WTC11 (cell line): ENCODE measurements around the gene CLEC2A. TPM values are rescaled to one million over a fixed set of nuclear protein-coding genes. Genes with fewer than 3 reads are reported as not detected.

Experiments used
- ATAC-seq: fragments of 200-7000 bp; cut with Tn5 transposase; 2 replicates; pipeline ENCODE4 v1.10.0; 2021; ENCODE audit warnings: mild to moderate bottlenecking, moderate library complexity
- CTCF ChIA-PET: fragments of 300-600 bp; sonication (Branson Sonifier 250); formaldehyde crosslinking; loops from one replicate; lab custom pipeline; 2021; ENCODE audit warnings: antibody characterized with exemption; lab: Charles Lee
- POLR2A ChIA-PET: fragments of 350-600 bp; sonication (Branson Sonifier 250); formaldehyde crosslinking; loops from one replicate; lab custom pipeline; 2021; ENCODE audit warnings: antibody characterized with exemption; lab: Charles Lee
- DNase-seq: peaks from one replicate; pipeline ENCODE4 v3.0.0; 2021; ENCODE audit warnings: low spot score
- H3K27ac Mint-ChIP-seq: 2 replicates; pipeline ENCODE4 v1.8.0; 2021; ENCODE audit warnings: mixed read lengths
- H3K27me3 Mint-ChIP-seq: 2 replicates; pipeline ENCODE4 v1.8.0; 2021; ENCODE audit warnings: low read depth, mild to moderate bottlenecking, moderate library complexity, mixed read lengths
- H3K36me3 Mint-ChIP-seq: 2 replicates; pipeline ENCODE4 v1.8.0; 2021; ENCODE audit warnings: mixed read lengths
- H3K4me1 Mint-ChIP-seq: 2 replicates; pipeline ENCODE4 v1.8.0; 2022; ENCODE audit warnings: mixed read lengths
- H3K4me3 Mint-ChIP-seq: 2 replicates; pipeline ENCODE4 v1.8.0; 2021; ENCODE audit warnings: mild to moderate bottlenecking, moderate library complexity, mixed read lengths
- H3K9me3 Mint-ChIP-seq: 2 replicates; pipeline ENCODE4 v1.8.0; 2021; ENCODE audit warnings: mixed read lengths
- AR ChIP-seq: fragments of 250-450 bp; sonication (Bioruptor Pico); IDR thresholded peaks from 2 replicates; pipeline ENCODE4 v1.9.0; 2021; ENCODE audit warnings: mild to moderate bottlenecking
- ERG ChIP-seq: fragments of 250-450 bp; sonication (Bioruptor Pico); IDR thresholded peaks from 2 replicates; pipeline ENCODE4 v1.8.0; 2021; ENCODE audit warnings: mild to moderate bottlenecking
- FOXK1 ChIP-seq: sonication (generic); formaldehyde crosslinking; IDR thresholded peaks from 2 replicates; pipeline ENCODE4 v1.8.0; 2022; ENCODE audit warnings: mild to moderate bottlenecking, moderate library complexity, missing genetic modification reagents
- GTF2I ChIP-seq: fragments of 250-450 bp; sonication (Bioruptor Pico); conservative IDR thresholded peaks from 2 replicates; pipeline ENCODE4 v1.4.0; 2021; ENCODE audit warnings: mild to moderate bottlenecking
- IRF1 ChIP-seq: sonication (generic); formaldehyde crosslinking; IDR thresholded peaks from 2 replicates; pipeline ENCODE4 v1.8.0; 2023; ENCODE audit warnings: missing genetic modification reagents
- KAT7 ChIP-seq: sonication (generic); formaldehyde crosslinking; IDR thresholded peaks from 2 replicates; pipeline ENCODE4 v1.8.1; 2023; ENCODE audit warnings: missing genetic modification reagents, mild to moderate bottlenecking, borderline replicate concordance
- NFATC4 ChIP-seq: fragments of 250-450 bp; sonication (Bioruptor Pico); IDR thresholded peaks from 2 replicates; pipeline ENCODE4 v1.9.0; 2021; ENCODE audit warnings: mild to moderate bottlenecking
- NR1H2 ChIP-seq: sonication (generic); formaldehyde crosslinking; IDR thresholded peaks from 2 replicates; pipeline ENCODE4 v1.9.0; 2021; ENCODE audit warnings: mild to moderate bottlenecking, moderate library complexity, missing genetic modification reagents
- NR2C2 ChIP-seq: sonication (generic); formaldehyde crosslinking; IDR thresholded peaks from 2 replicates; pipeline ENCODE4 v1.8.0; 2022; ENCODE audit warnings: mild to moderate bottlenecking, missing genetic modification reagents
- OVOL2 ChIP-seq: fragments of 250-450 bp; sonication (Bioruptor Pico); IDR thresholded peaks from 2 replicates; pipeline ENCODE4 v1.9.0; 2021; ENCODE audit warnings: mild to moderate bottlenecking, borderline replicate concordance
- RELA ChIP-seq: sonication (generic); formaldehyde crosslinking; IDR thresholded peaks from 2 replicates; pipeline ENCODE4 v1.8.1; 2022; ENCODE audit warnings: missing genetic modification reagents, mild to moderate bottlenecking, borderline replicate concordance
- SMAD3 ChIP-seq: sonication (generic); formaldehyde crosslinking; IDR thresholded peaks from 2 replicates; pipeline ENCODE4 v1.8.0; 2022; ENCODE audit warnings: missing genetic modification reagents, mild to moderate bottlenecking, borderline replicate concordance
- SMAD4 ChIP-seq: sonication (generic); formaldehyde crosslinking; IDR thresholded peaks from 2 replicates; pipeline ENCODE4 v1.8.0; 2022; ENCODE audit warnings: mild to moderate bottlenecking, missing genetic modification reagents
- SP1 ChIP-seq: sonication (generic); formaldehyde crosslinking; conservative IDR thresholded peaks from 2 replicates; pipeline ENCODE4 v1.8.1; 2022; ENCODE audit warnings: missing genetic modification reagents
- TCF7 ChIP-seq: sonication (generic); formaldehyde crosslinking; IDR thresholded peaks from 2 replicates; pipeline ENCODE4 v1.8.0; 2022; ENCODE audit warnings: mild to moderate bottlenecking, low read depth, missing genetic modification reagents, moderate library complexity
- USF1 ChIP-seq: sonication (generic); formaldehyde crosslinking; IDR thresholded peaks from 2 replicates; pipeline ENCODE4 v1.8.0; 2022; ENCODE audit warnings: mild to moderate bottlenecking, missing genetic modification reagents
- ZNF232 ChIP-seq: sonication (generic); formaldehyde crosslinking; IDR thresholded peaks from 2 replicates; pipeline ENCODE4 v1.8.0; 2022; ENCODE audit warnings: mild to moderate bottlenecking, missing genetic modification reagents
- ZNF425 ChIP-seq: fragments of 250-450 bp; sonication (Bioruptor Pico); conservative IDR thresholded peaks from 2 replicates; pipeline ENCODE4 v1.9.0; 2021; ENCODE audit warnings: mild to moderate bottlenecking
- ZNF671 ChIP-seq: fragments of 250-450 bp; sonication (Bioruptor Pico); IDR thresholded peaks from 2 replicates; pipeline ENCODE4 v1.8.0; 2021; ENCODE audit warnings: mild to moderate bottlenecking
- ZSCAN18 ChIP-seq: fragments of 250-450 bp; sonication (Bioruptor Pico); IDR thresholded peaks from 2 replicates; pipeline ENCODE4 v2.1.2; 2022; ENCODE audit warnings: mild to moderate bottlenecking, moderate library complexity
- total RNA-seq: library from RNA; stranded (reverse); gene quantifications from 3 replicates; pipeline ENCODE4 v1.2.3, GENCODE V29; 2021

Gene CLEC2A
- total RNA-seq, 1 experiment from 2014 or later: 3.5 TPM

- ATAC-seq: no peak
- POLR2A ChIA-PET: no interaction called here
- TF ChIP-seq OVOL2 (CRISPR knock-in tag) (no peak), ERG (CRISPR knock-in tag) (no peak), NR1H2 (CRISPR knock-in tag) (no peak), IRF1 (no peak), ZNF425 (CRISPR knock-in tag) (no peak), KAT7 (no peak), TCF7 (CRISPR knock-in tag) (no peak), USF1 (CRISPR knock-in tag) (no peak), GTF2I (CRISPR knock-in tag) (no peak), SMAD4 (no peak), RELA (CRISPR knock-in tag) (no peak)
- TF ChIP-seq, all 79 proteins: peak for 0
- Mint-ChIP-seq H3K9me3 (peaks cover 3% of the 10 kb centered on the region), H3K27ac (no peak overlapping the region), H3K36me3 (no peaks in the 10 kb centered on the region), H3K4me1 (peaks cover 22% of the 10 kb centered on the region), H3K27me3 (no peaks in the 10 kb centered on the region), H3K4me3 (no peak overlapping the region)
- DNase-seq: no peak
- CTCF ChIA-PET: no interaction called here
Measured at GRCh38 chr12:9870286-9870866, 61.8 kb downstream of the CLEC2A start.

GRCh38 chr12:9869307-9870161 lies 62.6 kb downstream of the CLEC2A start, which contains the start of gene CLEC2B:
CLEC2B (minus strand) TSS chr12:9869354.
- Mint-ChIP-seq H3K27me3 (no peaks in the 10 kb centered on the region), H3K4me3 (no peak within 1 kb of the TSS), H3K27ac (peak within 1 kb of the TSS; percentile 53)
- TF ChIP-seq FOXK1 (CRISPR knock-in tag) (no peak), ZSCAN18 (no peak), IRF1 (no peak), ERG (CRISPR knock-in tag) (no peak), NFATC4 (CRISPR knock-in tag) (no peak), AR (no peak), NR2C2 (CRISPR knock-in tag) (no peak), ZNF671 (CRISPR knock-in tag) (no peak), SMAD3 (CRISPR knock-in tag) (no peak), ZNF232 (CRISPR knock-in tag) (no peak), SP1 (CRISPR knock-in tag) (no peak)

More at GRCh38 chr12:9869307-9870161, 62.6 kb downstream of the CLEC2A start, which contains the start of gene CLEC2B:
- no peak; the same call in 1 of the 2 replicates for ATAC-seq
- CTCF ChIA-PET: interaction anchor here (1.6 kb wide), 1 partner anchor 119 kb away, joined by 3 read pairs; no protein-coding TSS in a partner anchor
- POLR2A ChIA-PET: no interaction called here
- DNase-seq: no peak
- Mint-ChIP-seq H3K9me3 (no peaks in the 10 kb centered on the region), H3K4me1 (peaks cover 22% of the 10 kb centered on the region), H3K36me3 (no peaks in the 10 kb centered on the region)
